A549 (cell line): Measurements from ENCODE around the gene ASB1. TPM values are rescaled to one million over a fixed set of nuclear protein-coding genes. Genes with fewer than 3 reads are reported as not detected.

ENCODE experiments used
- ATAC-seq, 2 experiments: fragments of 200-7000 bp in 1 of 2; fragments of >200 bp in 1 of 2; cut with Nextera tagmentation in 1 of 2; cut with Tn5 transposase in 1 of 2; 3 replicates each; pipeline versions ENCODE4 v1.8.0 to v1.9.1; 2018 to 2020; ENCODE audit warnings: mild to moderate bottlenecking in 1 of 2, moderate library complexity in 1 of 2
- CTCF ChIA-PET: fragments of 300-600 bp; sonication (Branson Sonifier 250); formaldehyde crosslinking; extraction: SDS; loops from one replicate; lab custom pipeline; 2021; ENCODE audit warnings: antibody characterized with exemption, inconsistent platforms; lab: Yijun Ruan, JAX
- POLR2A ChIA-PET: fragments of 350-600 bp; formaldehyde crosslinking; extraction: SDS; loops from one replicate; lab custom pipeline; 2021; ENCODE audit warnings: antibody characterized with exemption, inconsistent platforms; lab: Yijun Ruan, JAX
- DNase-seq, 2 experiments: peaks; one replicate each; pipeline versions ENCODE4 v3.0.0 to v3.0.0-alpha.2; 2011 to 2016; ENCODE audit warnings: low read depth in 1 of 2, low spot score in 1 of 2
- FAIRE-seq: peaks from 2 replicates; lab custom pipeline; 2011; peaks lifted over from hg19 to GRCh38; lab: Jason Lieb, UNC
- H3K27ac ChIP-seq, 2 experiments: fragments of >200 bp; sonication (Bioruptor Twin); formaldehyde crosslinking; 3 replicates each; pipeline ENCODE4 v1.5.1; 2016 to 2017
- H3K4me1 ChIP-seq: fragments of >200 bp; sonication (Bioruptor Twin); formaldehyde crosslinking; 3 replicates; pipeline ENCODE4 v1.6.1; 2016
- H3K4me2 ChIP-seq: fragments of >200 bp; sonication (Bioruptor Twin); formaldehyde crosslinking; 3 replicates; pipeline ENCODE4 v1.6.1; 2016
- H3K4me3 ChIP-seq: fragments of >200 bp; sonication (Bioruptor Twin); formaldehyde crosslinking; 3 replicates; pipeline ENCODE4 v1.5.1; 2016
- H3K9me3 ChIP-seq: fragments of >200 bp; sonication (Bioruptor Twin); formaldehyde crosslinking; 3 replicates; pipeline ENCODE4 v1.6.1; 2016
- CHD2 ChIP-seq: fragments of 150-350 bp; IDR thresholded peaks from 2 replicates; pipeline ENCODE4 v1.6.1; 2014; ENCODE audit warnings: low read length; ENCODE audit not compliant: partially characterized antibody
- EHF ChIP-seq: fragments of 250-450 bp; sonication (Bioruptor Pico); IDR thresholded peaks from 2 replicates; pipeline ENCODE4 v1.5.0; 2020; ENCODE audit warnings: mild to moderate bottlenecking
- EHMT2 ChIP-seq: fragments of 200-600 bp; sonication (generic); IDR thresholded peaks from 2 replicates; pipeline ENCODE4 v1.6.1; 2016; ENCODE audit warnings: antibody characterized with exemption, low read depth, mild to moderate bottlenecking, moderate library complexity
- EP300 ChIP-seq, 2 experiments: fragments of >200 bp; sonication (Bioruptor Twin); formaldehyde crosslinking; IDR thresholded peaks; 2 replicates in 1 of 2; 3 replicates in 1 of 2; pipeline ENCODE4 v1.6.1; 2016 to 2017
- ESRRA ChIP-seq: fragments of 150-350 bp; IDR thresholded peaks from 2 replicates; pipeline ENCODE4 v1.6.1; 2014; ENCODE audit warnings: mild to moderate bottlenecking, low read length, borderline replicate concordance
- HEYL ChIP-seq: fragments of 250-450 bp; sonication (Bioruptor Pico); IDR thresholded peaks from 2 replicates; pipeline ENCODE4 v1.8.0; 2021; ENCODE audit warnings: mild to moderate bottlenecking, moderate library complexity
- HOXA7 ChIP-seq: fragments of 250-450 bp; sonication (Bioruptor Pico); IDR thresholded peaks from 2 replicates; pipeline ENCODE4 v1.5.0; 2020; ENCODE audit warnings: mild to moderate bottlenecking, moderate library complexity
- HOXB13 ChIP-seq: fragments of 250-450 bp; sonication (Bioruptor Pico); IDR thresholded peaks from 2 replicates; pipeline ENCODE4 v1.5.0; 2020; ENCODE audit warnings: low read depth, mild to moderate bottlenecking, moderate library complexity
- JUN ChIP-seq, 2 experiments: fragments of >200 bp; sonication (Bioruptor Twin); formaldehyde crosslinking; IDR thresholded peaks; 2 replicates in 1 of 2; 3 replicates in 1 of 2; pipeline ENCODE4 v1.6.1; 2016 to 2017
- JUNB ChIP-seq: fragments of >200 bp; sonication (Bioruptor Twin); formaldehyde crosslinking; IDR thresholded peaks from 2 replicates; pipeline ENCODE4 v1.6.1; 2016
- MAZ ChIP-seq: fragments of 150-350 bp; IDR thresholded peaks from 2 replicates; pipeline ENCODE4 v1.6.1; 2014; ENCODE audit warnings: antibody characterized with exemption, low read depth, low read length, borderline replicate concordance
- PHF8 ChIP-seq: fragments of 200-600 bp; sonication (generic); IDR thresholded peaks from 2 replicates; pipeline ENCODE4 v1.6.1; 2016; ENCODE audit warnings: low read depth, mild to moderate bottlenecking, antibody characterized with exemption, moderate library complexity, borderline replicate concordance
- POLR2AphosphoS2 ChIP-seq: conservative IDR thresholded peaks from 2 replicates; pipeline ENCODE4 v1.6.1; 2012; ENCODE audit warnings: low read length, improper control_type of control experiment, inconsistent platforms
- RAD21 ChIP-seq, 2 experiments: fragments of >200 bp in 1 of 2; sonication (Bioruptor Twin) in 1 of 2; formaldehyde crosslinking in 1 of 2; IDR thresholded peaks in 1 of 2; conservative IDR thresholded peaks in 1 of 2; 2 replicates in 1 of 2; 3 replicates in 1 of 2; pipeline ENCODE4 v1.6.1; 2012 to 2018; ENCODE audit warnings: inconsistent platforms in 1 of 2
- RARB ChIP-seq: fragments of 250-450 bp; sonication (Bioruptor Pico); IDR thresholded peaks from 2 replicates; pipeline ENCODE4 v1.8.0; 2021; ENCODE audit warnings: mild to moderate bottlenecking, moderate library complexity
- RNF2 ChIP-seq: fragments of 200-600 bp; sonication (generic); IDR thresholded peaks from 2 replicates; pipeline ENCODE4 v1.6.1; 2016; ENCODE audit warnings: low read depth, mild to moderate bottlenecking, antibody characterized with exemption, moderate library complexity, borderline replicate concordance
- ZSCAN20 ChIP-seq: fragments of 250-450 bp; sonication (Bioruptor Pico); IDR thresholded peaks from 2 replicates; pipeline ENCODE4 v1.8.0; 2022; ENCODE audit warnings: mild to moderate bottlenecking, moderate library complexity
- WGBS: methylation state at CpG from one replicate; pipeline ENCODE4 v1.1.6; 2017; ENCODE audit errors: missing lambda C conversion rate; 5-methylcytosine and 5-hydroxymethylcytosine counted together
- polyA plus RNA-seq, 4 experiments: library from polyadenylated mRNA; depleted of rRNA in 3 of 4; stranded (reverse); fragments of >200 nt; fragmentation: RNase III in 1 of 4; extraction: RNeasy Plus Mini Kit Qiagen cat#74134 plus additional on column Dnase treatment in 1 of 4; gene quantifications; 2 replicates in 3 of 4; 3 replicates in 1 of 4; pipeline ENCODE4 v1.2.3, GENCODE V29; 2011 to 2017
- TF ChIP-seq, protein P1 (sequence below): fragments of 450-650 bp; IDR thresholded peaks from 2 replicates; pipeline ENCODE4 v1.6.1; 2014; ENCODE audit warnings: antibody characterized with exemption
- TF ChIP-seq, protein P2 (sequence below): fragments of 200-600 bp; sonication (generic); IDR thresholded peaks from 2 replicates; pipeline ENCODE4 v1.6.1; 2016; ENCODE audit warnings: antibody characterized with exemption, mild to moderate bottlenecking, moderate library complexity
- TF ChIP-seq, protein P3 (sequence below): fragments of 250-450 bp; sonication (Bioruptor Pico); IDR thresholded peaks from 2 replicates; pipeline ENCODE4 v1.5.0; 2020; ENCODE audit warnings: low read depth, mild to moderate bottlenecking, moderate library complexity
- TF ChIP-seq, protein P4 (sequence below): fragments of >200 bp; sonication (Bioruptor Twin); formaldehyde crosslinking; IDR thresholded peaks from 2 replicates; pipeline ENCODE4 v1.6.1; 2016
- TF ChIP-seq, protein P5 (sequence below): fragments of 250-450 bp; sonication (Bioruptor Pico); IDR thresholded peaks from 2 replicates; pipeline ENCODE4 v1.5.0; 2021; ENCODE audit warnings: mild to moderate bottlenecking, moderate library complexity, borderline replicate concordance

Gene ASB1
- polyA plus RNA-seq, 2 of the 4 experiments (the other 2 are of a cell fraction) = 24.6 to 42.7 TPM

DNA sequence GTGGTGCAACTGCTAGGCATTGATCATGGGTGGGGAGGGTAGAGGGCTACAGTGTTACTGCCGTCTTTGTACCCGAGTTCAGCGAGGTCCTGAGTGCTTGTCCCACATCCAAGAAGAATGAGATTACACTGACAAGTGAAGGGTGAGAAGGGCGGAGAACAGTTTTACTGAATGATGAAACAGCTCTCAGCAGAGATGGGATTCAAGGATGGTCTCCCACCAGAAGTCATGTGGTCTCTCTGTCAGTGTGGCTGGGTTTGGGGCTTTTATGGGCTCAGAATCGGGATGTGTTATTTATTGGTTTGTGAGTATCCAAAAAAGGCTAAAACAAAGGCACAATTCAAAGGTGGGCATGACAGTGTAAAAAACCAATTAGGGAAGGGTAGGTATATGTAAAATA, 10.8 kb upstream of the ASB1 start:
- POLR2A ChIA-PET = no interaction called here
- Histone ChIP-seq H3K9me3 (no peaks in the 10 kb centered on the region), H3K4me2 (no peak overlapping the region), H3K4me1 (no peaks in the 10 kb centered on the region), H3K27ac (no peak overlapping the region), H3K4me3 (no peak overlapping the region)
- WGBS = 88% methylated on average over 5 of the region's 5 CpGs
- DNase-seq (no peak), ATAC-seq (no peak), FAIRE-seq (no peak)
- CTCF ChIA-PET = no interaction called here
- TF ChIP-seq JUNB = no peak
- TF ChIP-seq EP300 (IDR thresholded peaks at IDR 0.05) = no peak
- TF ChIP-seq, protein P1, sequence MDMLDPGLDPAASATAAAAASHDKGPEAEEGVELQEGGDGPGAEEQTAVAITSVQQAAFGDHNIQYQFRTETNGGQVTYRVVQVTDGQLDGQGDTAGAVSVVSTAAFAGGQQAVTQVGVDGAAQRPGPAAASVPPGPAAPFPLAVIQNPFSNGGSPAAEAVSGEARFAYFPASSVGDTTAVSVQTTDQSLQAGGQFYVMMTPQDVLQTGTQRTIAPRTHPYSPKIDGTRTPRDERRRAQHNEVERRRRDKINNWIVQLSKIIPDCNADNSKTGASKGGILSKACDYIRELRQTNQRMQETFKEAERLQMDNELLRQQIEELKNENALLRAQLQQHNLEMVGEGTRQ = no peak
- no peak for TF ChIP-seq JUN (IDR thresholded peaks at IDR 0.05)
- no peak for TF ChIP-seq RAD21 (conservative IDR thresholded peaks at IDR 0.05 in 1 of 2, IDR thresholded peaks at IDR 0.05 in 1 of 2)
- TF ChIP-seq ESRRA = no peak
- no peak for TF ChIP-seq MAZ
- no peak for TF ChIP-seq POLR2AphosphoS2
- TF ChIP-seq, protein P2, sequence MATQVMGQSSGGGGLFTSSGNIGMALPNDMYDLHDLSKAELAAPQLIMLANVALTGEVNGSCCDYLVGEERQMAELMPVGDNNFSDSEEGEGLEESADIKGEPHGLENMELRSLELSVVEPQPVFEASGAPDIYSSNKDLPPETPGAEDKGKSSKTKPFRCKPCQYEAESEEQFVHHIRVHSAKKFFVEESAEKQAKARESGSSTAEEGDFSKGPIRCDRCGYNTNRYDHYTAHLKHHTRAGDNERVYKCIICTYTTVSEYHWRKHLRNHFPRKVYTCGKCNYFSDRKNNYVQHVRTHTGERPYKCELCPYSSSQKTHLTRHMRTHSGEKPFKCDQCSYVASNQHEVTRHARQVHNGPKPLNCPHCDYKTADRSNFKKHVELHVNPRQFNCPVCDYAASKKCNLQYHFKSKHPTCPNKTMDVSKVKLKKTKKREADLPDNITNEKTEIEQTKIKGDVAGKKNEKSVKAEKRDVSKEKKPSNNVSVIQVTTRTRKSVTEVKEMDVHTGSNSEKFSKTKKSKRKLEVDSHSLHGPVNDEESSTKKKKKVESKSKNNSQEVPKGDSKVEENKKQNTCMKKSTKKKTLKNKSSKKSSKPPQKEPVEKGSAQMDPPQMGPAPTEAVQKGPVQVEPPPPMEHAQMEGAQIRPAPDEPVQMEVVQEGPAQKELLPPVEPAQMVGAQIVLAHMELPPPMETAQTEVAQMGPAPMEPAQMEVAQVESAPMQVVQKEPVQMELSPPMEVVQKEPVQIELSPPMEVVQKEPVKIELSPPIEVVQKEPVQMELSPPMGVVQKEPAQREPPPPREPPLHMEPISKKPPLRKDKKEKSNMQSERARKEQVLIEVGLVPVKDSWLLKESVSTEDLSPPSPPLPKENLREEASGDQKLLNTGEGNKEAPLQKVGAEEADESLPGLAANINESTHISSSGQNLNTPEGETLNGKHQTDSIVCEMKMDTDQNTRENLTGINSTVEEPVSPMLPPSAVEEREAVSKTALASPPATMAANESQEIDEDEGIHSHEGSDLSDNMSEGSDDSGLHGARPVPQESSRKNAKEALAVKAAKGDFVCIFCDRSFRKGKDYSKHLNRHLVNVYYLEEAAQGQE = no peak
- TF ChIP-seq, protein P3, sequence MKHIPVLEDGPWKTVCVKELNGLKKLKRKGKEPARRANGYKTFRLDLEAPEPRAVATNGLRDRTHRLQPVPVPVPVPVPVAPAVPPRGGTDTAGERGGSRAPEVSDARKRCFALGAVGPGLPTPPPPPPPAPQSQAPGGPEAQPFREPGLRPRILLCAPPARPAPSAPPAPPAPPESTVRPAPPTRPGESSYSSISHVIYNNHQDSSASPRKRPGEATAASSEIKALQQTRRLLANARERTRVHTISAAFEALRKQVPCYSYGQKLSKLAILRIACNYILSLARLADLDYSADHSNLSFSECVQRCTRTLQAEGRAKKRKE = no peak

DNA sequence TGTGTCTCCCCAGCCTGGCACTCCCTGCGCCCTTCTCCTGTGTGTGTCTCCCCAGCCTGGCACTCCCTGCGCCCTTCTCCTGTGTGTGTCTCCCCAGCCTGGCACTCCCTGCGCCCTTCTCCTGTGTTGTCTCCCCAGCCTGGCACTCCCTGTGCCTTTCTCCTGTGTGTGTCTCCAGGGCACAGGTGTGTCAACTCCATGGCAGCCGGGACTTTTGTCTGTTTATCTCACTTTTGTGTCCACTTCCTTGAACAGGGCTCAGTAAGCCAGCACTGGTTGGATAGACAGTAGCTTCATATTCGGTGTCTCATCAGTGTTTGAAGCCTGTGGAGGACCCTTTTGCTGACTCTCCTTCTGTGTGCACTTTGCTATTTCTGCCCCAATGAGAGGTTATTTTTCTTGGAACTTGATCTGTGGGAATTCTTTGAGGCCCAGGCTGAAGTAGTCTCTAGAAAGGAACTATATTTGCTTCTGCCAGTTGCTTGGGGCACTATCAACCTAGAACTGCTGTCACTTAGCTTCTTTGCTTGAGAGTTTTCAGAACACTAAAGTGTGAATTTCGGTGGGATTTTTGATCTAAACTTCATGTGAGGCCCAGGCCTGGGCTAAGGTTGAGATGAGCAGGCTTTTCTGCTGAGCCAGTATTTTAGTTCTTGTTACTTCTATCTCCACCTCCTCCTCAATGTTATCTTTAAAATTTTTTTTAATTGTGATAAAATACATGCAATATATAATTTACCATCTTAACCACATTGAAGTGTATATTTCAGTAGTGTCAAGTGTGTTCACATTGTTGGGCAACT, 8.3 kb upstream of the ASB1 start:
- no peaks in the 10 kb centered on the region for H3K9me3 ChIP-seq
- peaks cover under 1% of the 10 kb centered on the region; the same call in 1 of the 3 replicates for H3K4me1 ChIP-seq
- no peak overlapping the region for H3K4me3 ChIP-seq
- 71% methylated on average over 6 of the region's 6 CpGs for WGBS
- no peak for FAIRE-seq
- ATAC-seq = no peak
- POLR2A ChIA-PET = no interaction called here
- H3K4me2 ChIP-seq = no peak overlapping the region
- no peak overlapping the region for H3K27ac ChIP-seq
- no peak for DNase-seq
- no peak for TF ChIP-seq HOXA7 (CRISPR knock-in tag)
- no peak for TF ChIP-seq PHF8
- TF ChIP-seq HOXB13 = no peak
- no peak for TF ChIP-seq EP300 (IDR thresholded peaks at IDR 0.05)
- no peak for TF ChIP-seq RNF2
- TF ChIP-seq RAD21 (conservative IDR thresholded peaks at IDR 0.05 in 1 of 2, IDR thresholded peaks at IDR 0.05 in 1 of 2) = no peak
- TF ChIP-seq, protein P4, sequence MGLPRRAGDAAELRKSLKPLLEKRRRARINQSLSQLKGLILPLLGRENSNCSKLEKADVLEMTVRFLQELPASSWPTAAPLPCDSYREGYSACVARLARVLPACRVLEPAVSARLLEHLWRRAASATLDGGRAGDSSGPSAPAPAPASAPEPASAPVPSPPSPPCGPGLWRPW = no peak
- CTCF ChIA-PET = no interaction called here

DNA sequence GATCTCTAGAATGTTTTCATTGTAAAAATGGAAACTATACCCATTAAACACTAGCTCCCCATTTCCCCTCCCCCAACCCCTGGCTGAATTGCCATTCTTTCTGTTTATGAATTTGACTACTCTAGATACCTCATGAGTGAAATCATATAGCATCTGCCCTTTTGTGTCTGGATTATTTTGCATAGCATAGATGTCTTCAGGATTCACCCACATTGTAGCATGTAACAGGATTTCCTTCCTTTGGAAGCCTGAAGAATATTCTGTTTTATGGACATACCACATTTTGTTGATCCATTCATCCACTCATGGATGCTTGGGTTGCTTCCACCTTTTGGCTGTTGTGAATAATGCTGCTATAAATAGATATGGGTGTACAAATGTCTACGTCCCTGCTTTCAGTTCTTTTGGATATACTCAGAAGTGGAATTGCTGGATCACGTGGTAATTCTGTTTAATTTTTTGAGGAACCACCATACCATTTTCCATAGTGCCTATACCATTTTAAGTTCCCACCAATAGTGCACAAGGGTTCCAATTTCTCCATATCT, 7.7 kb upstream of the ASB1 start:
- CTCF ChIA-PET = no interaction called here
- H3K4me2 ChIP-seq = no peak overlapping the region
- TF ChIP-seq CHD2 (no peak), EHMT2 (no peak), ESRRA (no peak), HEYL (CRISPR knock-in tag) (no peak), JUNB (no peak), RAD21 (conservative IDR thresholded peaks at IDR 0.05 in 1 of 2, IDR thresholded peaks at IDR 0.05 in 1 of 2) (no peak), ZSCAN20 (no peak), RNF2 (no peak), EHF (CRISPR knock-in tag) (no peak), RARB (CRISPR knock-in tag) (no peak)
- TF ChIP-seq, protein P5, sequence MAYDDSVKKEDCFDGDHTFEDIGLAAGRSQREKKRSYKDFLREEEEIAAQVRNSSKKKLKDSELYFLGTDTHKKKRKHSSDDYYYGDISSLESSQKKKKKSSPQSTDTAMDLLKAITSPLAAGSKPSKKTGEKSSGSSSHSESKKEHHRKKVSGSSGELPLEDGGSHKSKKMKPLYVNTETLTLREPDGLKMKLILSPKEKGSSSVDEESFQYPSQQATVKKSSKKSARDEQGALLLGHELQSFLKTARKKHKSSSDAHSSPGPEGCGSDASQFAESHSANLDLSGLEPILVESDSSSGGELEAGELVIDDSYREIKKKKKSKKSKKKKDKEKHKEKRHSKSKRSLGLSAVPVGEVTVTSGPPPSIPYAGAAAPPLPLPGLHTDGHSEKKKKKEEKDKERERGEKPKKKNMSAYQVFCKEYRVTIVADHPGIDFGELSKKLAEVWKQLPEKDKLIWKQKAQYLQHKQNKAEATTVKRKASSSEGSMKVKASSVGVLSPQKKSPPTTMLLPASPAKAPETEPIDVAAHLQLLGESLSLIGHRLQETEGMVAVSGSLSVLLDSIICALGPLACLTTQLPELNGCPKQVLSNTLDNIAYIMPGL (CRISPR knock-in tag) = no peak
- TF ChIP-seq, all 56 proteins: peak for 0
- peaks cover 4% of the 10 kb centered on the region; the same call in 1 of the 3 replicates for H3K4me1 ChIP-seq
- no peak overlapping the region for H3K4me3 ChIP-seq
- FAIRE-seq = no peak
- POLR2A ChIA-PET = no interaction called here
- no peaks in the 10 kb centered on the region for H3K9me3 ChIP-seq
- no peak for DNase-seq
- ATAC-seq = no peak
- 87% methylated on average over 2 of the region's 2 CpGs for WGBS
- H3K27ac ChIP-seq = no peak overlapping the region; a peak in 1 of 6 replicates
